ENCODE measurements around the gene PADI2. TPM values are rescaled to one million over a fixed set of nuclear protein-coding genes. Genes with fewer than 3 reads are reported as not detected.

PADI2 gene
- total and polyA plus RNA-seq, 2 experiments from 2014 or later = 1.7 to 4.3 TPM

GRCh38 chr1:17096584-17096983, 22.7 kb downstream of the PADI2 start:
- H3K27ac ChIP-seq (ENCODE audit: low read depth) = no peak overlapping the region
- H3F3A ChIP-seq (replicated peaks; ENCODE audit: low read depth) = no peaks in the 10 kb centered on the region
- Mint-ChIP-seq H3K36me3 (ENCODE audit: low read depth) (no peaks in the 10 kb centered on the region), H3K27ac (no peak overlapping the region), H3K9me3 (no peaks in the 10 kb centered on the region), H3K27me3 (ENCODE audit: insufficient read depth, low read depth, poor library complexity) (peaks cover 5% of the 10 kb centered on the region), H3K4me3 (no peak overlapping the region), H3K4me1 (peaks cover 15% of the 10 kb centered on the region)
- H3K36me3 ChIP-seq (ENCODE audit: insufficient read depth) = no peaks in the 10 kb centered on the region; the same call in 1 of the 2 replicates
- no peak overlapping the region for H3K4me3 ChIP-seq
- TF ChIP-seq NANOG (IDR thresholded peaks at IDR 0.05; ENCODE audit: borderline replicate concordance) = no peak
- no peak for TF ChIP-seq EZH2phosphoT487 (IDR thresholded peaks at IDR 0.05; ENCODE audit: unreplicated experiment)
- no peak for TF ChIP-seq CREB1 (CRISPR knock-in tag; IDR thresholded peaks at IDR 0.05; ENCODE audit: low read depth)
- no peak for TF ChIP-seq ZNF331 (CRISPR knock-in tag; IDR thresholded peaks at IDR 0.05; ENCODE audit: low read depth)
- no peak for TF ChIP-seq CTCF (conservative IDR thresholded peaks at IDR 0.05; ENCODE audit: low read depth in 2 of 2)
- no peak for TF ChIP-seq REST (IDR thresholded peaks at IDR 0.05; ENCODE audit: unreplicated experiment)
- no peak for TF ChIP-seq ETS1 (IDR thresholded peaks at IDR 0.05)
- TF ChIP-seq STAT1 (IDR thresholded peaks at IDR 0.05; ENCODE audit: unreplicated experiment) = no peak
- TF ChIP-seq POLR2AphosphoS5 (IDR thresholded peaks at IDR 0.05; ENCODE audit: low read depth) = no peak
- TF ChIP-seq ZNF114 (CRISPR knock-in tag; IDR thresholded peaks at IDR 0.05) = no peak
- TF ChIP-seq, protein P1, sequence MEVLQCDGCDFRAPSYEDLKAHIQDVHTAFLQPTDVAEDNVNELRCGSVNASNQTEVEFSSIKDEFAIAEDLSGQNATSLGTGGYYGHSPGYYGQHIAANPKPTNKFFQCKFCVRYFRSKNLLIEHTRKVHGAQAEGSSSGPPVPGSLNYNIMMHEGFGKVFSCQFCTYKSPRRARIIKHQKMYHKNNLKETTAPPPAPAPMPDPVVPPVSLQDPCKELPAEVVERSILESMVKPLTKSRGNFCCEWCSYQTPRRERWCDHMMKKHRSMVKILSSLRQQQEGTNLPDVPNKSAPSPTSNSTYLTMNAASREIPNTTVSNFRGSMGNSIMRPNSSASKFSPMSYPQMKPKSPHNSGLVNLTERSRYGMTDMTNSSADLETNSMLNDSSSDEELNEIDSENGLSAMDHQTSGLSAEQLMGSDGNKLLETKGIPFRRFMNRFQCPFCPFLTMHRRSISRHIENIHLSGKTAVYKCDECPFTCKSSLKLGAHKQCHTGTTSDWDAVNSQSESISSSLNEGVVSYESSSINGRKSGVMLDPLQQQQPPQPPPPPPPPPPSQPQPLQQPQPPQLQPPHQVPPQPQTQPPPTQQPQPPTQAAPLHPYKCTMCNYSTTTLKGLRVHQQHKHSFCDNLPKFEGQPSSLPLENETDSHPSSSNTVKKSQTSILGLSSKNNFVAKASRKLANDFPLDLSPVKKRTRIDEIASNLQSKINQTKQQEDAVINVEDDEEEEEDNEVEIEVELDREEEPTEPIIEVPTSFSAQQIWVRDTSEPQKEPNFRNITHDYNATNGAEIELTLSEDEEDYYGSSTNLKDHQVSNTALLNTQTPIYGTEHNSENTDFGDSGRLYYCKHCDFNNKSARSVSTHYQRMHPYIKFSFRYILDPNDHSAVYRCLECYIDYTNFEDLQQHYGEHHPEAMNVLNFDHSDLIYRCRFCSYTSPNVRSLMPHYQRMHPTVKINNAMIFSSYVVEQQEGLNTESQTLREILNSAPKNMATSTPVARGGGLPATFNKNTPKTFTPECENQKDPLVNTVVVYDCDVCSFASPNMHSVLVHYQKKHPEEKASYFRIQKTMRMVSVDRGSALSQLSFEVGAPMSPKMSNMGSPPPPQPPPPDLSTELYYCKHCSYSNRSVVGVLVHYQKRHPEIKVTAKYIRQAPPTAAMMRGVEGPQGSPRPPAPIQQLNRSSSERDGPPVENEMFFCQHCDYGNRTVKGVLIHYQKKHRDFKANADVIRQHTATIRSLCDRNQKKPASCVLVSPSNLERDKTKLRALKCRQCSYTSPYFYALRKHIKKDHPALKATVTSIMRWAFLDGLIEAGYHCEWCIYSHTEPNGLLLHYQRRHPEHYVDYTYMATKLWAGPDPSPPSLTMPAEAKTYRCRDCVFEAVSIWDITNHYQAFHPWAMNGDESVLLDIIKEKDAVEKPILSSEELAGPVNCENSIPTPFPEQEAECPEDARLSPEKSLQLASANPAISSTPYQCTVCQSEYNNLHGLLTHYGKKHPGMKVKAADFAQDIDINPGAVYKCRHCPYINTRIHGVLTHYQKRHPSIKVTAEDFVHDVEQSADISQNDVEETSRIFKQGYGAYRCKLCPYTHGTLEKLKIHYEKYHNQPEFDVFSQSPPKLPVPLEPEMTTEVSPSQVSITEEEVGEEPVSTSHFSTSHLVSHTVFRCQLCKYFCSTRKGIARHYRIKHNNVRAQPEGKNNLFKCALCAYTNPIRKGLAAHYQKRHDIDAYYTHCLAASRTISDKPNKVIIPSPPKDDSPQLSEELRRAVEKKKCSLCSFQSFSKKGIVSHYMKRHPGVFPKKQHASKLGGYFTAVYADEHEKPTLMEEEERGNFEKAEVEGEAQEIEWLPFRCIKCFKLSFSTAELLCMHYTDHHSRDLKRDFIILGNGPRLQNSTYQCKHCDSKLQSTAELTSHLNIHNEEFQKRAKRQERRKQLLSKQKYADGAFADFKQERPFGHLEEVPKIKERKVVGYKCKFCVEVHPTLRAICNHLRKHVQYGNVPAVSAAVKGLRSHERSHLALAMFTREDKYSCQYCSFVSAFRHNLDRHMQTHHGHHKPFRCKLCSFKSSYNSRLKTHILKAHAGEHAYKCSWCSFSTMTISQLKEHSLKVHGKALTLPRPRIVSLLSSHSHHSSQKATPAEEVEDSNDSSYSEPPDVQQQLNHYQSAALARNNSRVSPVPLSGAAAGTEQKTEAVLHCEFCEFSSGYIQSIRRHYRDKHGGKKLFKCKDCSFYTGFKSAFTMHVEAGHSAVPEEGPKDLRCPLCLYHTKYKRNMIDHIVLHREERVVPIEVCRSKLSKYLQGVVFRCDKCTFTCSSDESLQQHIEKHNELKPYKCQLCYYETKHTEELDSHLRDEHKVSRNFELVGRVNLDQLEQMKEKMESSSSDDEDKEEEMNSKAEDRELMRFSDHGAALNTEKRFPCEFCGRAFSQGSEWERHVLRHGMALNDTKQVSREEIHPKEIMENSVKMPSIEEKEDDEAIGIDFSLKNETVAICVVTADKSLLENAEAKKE (CRISPR knock-in tag; IDR thresholded peaks at IDR 0.05) = no peak
- TF ChIP-seq EZH2 (IDR thresholded peaks at IDR 0.05; ENCODE audit: low read depth, unreplicated experiment) = no peak
- no peak for TF ChIP-seq JUNB (IDR thresholded peaks at IDR 0.05; ENCODE audit: unreplicated experiment)
- H3K9me2 ChIP-seq (ENCODE audit: insufficient read depth) = no peaks in the 10 kb centered on the region
- DNase-seq (ENCODE audit: low spot score) (no peak), ATAC-seq (no peak)
- no peaks in the 10 kb centered on the region for H3K27me3 ChIP-seq (ENCODE audit: insufficient read depth)
- no peaks in the 10 kb centered on the region for H3K4me1 ChIP-seq (ENCODE audit: insufficient read depth)
- no peak overlapping the region for H2AFZ ChIP-seq
- H4K20me1 ChIP-seq (replicated peaks; ENCODE audit: insufficient read depth) = no peaks in the 10 kb centered on the region
- H3K79me2 ChIP-seq (replicated peaks; ENCODE audit: insufficient read depth) = no peaks in the 10 kb centered on the region
- H3K4me2 ChIP-seq = no peak overlapping the region
